ENCODE data around the gene SDCBP2. TPM values are rescaled to one million over a fixed set of nuclear protein-coding genes. Genes with fewer than 3 reads are reported as not detected.

Gene SDCBP2
- total and polyA plus RNA-seq, 2 experiments from 2014 or later, result 3.2 to 5.3 TPM

DNA sequence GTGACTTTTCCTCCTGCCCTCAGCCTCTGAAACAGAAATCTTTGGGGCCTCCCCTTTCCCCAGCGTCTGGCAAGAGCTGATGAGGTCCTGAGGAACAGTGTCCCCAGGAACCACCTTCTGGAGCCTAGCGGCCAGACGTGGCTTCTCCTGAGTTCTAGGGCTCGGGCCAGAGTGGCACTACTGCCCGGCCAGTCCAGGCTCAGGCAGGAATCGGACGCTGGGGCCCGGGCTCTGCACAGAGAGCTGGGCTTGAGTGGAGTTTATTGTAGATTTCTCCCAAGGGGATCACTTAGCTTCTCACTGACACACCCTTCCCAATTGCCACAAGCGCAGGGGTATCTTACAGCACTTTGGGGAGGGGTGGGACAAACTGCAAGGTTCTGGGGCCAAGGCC is 20.2 kb downstream of the SDCBP2 start:
- H3K36me3 Mint-ChIP-seq (ENCODE audit: low read depth), result peaks cover 3% of the 10 kb centered on the region; the same call in 2 of the 3 replicates
- H4K20me1 ChIP-seq (replicated peaks; ENCODE audit: insufficient read depth), result no peaks in the 10 kb centered on the region
- ATAC-seq (no peak), DNase-seq (ENCODE audit: low spot score) (no peak)
- H3K4me1 Mint-ChIP-seq, result peaks cover 15% of the 10 kb centered on the region
- no peak overlapping the region for H2AFZ ChIP-seq
- no peak overlapping the region for H3K4me3 Mint-ChIP-seq
- no peak overlapping the region for H3K27ac Mint-ChIP-seq
- H3K9me3 Mint-ChIP-seq, result no peaks in the 10 kb centered on the region
- H3K36me3 ChIP-seq (ENCODE audit: insufficient read depth), result no peaks in the 10 kb centered on the region
- TF ChIP-seq CREB1 (CRISPR knock-in tag; IDR thresholded peaks at IDR 0.05; ENCODE audit: low read depth) (no peak), EZH2phosphoT487 (IDR thresholded peaks at IDR 0.05; ENCODE audit: unreplicated experiment) (no peak), ZNF114 (CRISPR knock-in tag; IDR thresholded peaks at IDR 0.05) (no peak), STAT1 (IDR thresholded peaks at IDR 0.05; ENCODE audit: unreplicated experiment) (no peak), NANOG (IDR thresholded peaks at IDR 0.05; ENCODE audit: borderline replicate concordance) (no peak), ZNF331 (CRISPR knock-in tag; IDR thresholded peaks at IDR 0.05; ENCODE audit: low read depth) (no peak), POLR2AphosphoS5 (IDR thresholded peaks at IDR 0.05; ENCODE audit: low read depth) (no peak), JUNB (IDR thresholded peaks at IDR 0.05; ENCODE audit: unreplicated experiment) (no peak)
- TF ChIP-seq, protein P1, sequence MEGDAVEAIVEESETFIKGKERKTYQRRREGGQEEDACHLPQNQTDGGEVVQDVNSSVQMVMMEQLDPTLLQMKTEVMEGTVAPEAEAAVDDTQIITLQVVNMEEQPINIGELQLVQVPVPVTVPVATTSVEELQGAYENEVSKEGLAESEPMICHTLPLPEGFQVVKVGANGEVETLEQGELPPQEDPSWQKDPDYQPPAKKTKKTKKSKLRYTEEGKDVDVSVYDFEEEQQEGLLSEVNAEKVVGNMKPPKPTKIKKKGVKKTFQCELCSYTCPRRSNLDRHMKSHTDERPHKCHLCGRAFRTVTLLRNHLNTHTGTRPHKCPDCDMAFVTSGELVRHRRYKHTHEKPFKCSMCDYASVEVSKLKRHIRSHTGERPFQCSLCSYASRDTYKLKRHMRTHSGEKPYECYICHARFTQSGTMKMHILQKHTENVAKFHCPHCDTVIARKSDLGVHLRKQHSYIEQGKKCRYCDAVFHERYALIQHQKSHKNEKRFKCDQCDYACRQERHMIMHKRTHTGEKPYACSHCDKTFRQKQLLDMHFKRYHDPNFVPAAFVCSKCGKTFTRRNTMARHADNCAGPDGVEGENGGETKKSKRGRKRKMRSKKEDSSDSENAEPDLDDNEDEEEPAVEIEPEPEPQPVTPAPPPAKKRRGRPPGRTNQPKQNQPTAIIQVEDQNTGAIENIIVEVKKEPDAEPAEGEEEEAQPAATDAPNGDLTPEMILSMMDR (conservative IDR thresholded peaks at IDR 0.05; ENCODE audit: low read depth in 2 of 2), result no peak
- TF ChIP-seq, protein P2, sequence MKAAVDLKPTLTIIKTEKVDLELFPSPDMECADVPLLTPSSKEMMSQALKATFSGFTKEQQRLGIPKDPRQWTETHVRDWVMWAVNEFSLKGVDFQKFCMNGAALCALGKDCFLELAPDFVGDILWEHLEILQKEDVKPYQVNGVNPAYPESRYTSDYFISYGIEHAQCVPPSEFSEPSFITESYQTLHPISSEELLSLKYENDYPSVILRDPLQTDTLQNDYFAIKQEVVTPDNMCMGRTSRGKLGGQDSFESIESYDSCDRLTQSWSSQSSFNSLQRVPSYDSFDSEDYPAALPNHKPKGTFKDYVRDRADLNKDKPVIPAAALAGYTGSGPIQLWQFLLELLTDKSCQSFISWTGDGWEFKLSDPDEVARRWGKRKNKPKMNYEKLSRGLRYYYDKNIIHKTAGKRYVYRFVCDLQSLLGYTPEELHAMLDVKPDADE (IDR thresholded peaks at IDR 0.05), result no peak
- no peak overlapping the region for H3K4me3 ChIP-seq
- H3F3A ChIP-seq (replicated peaks; ENCODE audit: low read depth), result no peaks in the 10 kb centered on the region
- no peaks in the 10 kb centered on the region for H3K9me2 ChIP-seq (ENCODE audit: insufficient read depth)
- peaks cover 4% of the 10 kb centered on the region for H3K27me3 Mint-ChIP-seq (ENCODE audit: insufficient read depth, low read depth, poor library complexity)
- no peaks in the 10 kb centered on the region for H3K79me2 ChIP-seq (replicated peaks; ENCODE audit: insufficient read depth)
- H3K4me2 ChIP-seq, result no peak overlapping the region
- 0 out of 2 replicates have a peak, but pooled peaks cover 5% of the 10 kb centered on the region for H3K4me1 ChIP-seq (ENCODE audit: insufficient read depth)
- peaks cover 12% of the 10 kb centered on the region; the same call in 1 of the 2 replicates for H3K27me3 ChIP-seq (ENCODE audit: insufficient read depth)
- no peak overlapping the region for H3K27ac ChIP-seq (ENCODE audit: low read depth)

DNA sequence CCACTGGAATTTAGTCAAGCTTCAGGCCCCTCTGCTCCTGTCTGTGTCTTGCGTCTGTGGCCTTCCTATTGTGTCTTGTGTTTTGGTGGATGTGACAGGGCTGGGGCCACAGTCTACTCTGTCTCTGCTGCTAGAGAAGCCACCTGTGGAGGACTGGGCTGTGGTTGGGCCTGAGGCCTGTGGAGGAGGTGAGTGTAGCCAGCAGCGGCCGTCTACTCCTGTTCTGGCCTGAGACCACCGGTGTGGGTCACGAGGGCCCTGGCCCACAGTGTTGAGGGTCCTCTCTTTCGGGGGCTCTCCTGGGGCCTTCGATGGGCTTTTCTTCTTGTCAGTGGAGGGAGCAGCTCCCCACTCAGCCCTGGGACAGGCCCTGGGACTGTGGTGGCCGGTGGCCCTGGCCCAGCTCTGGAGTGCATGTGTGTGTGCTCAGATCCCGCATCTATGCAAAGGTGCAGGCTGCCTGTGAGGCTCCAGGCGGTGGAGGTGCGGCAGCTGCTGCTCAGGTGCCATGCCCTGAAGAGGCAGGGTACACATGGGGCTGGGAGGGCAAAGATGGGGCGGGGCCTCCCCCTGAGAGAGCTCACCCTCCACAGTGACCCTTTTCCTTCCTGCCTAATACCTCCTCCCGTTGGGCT is 20.8 kb downstream of the SDCBP2 start:
- Mint-ChIP-seq H3K27me3 (ENCODE audit: insufficient read depth, low read depth, poor library complexity) (peaks cover 4% of the 10 kb centered on the region), H3K4me3 (no peak overlapping the region), H3K27ac (no peak overlapping the region), H3K9me3 (no peaks in the 10 kb centered on the region), H3K4me1 (peaks cover 14% of the 10 kb centered on the region), H3K36me3 (ENCODE audit: low read depth) (peaks cover 3% of the 10 kb centered on the region; the same call in 2 of the 3 replicates)
- no peak overlapping the region for H3K4me3 ChIP-seq
- ATAC-seq (no peak), DNase-seq (ENCODE audit: low spot score) (no peak)
- H3F3A ChIP-seq (replicated peaks; ENCODE audit: low read depth), result no peaks in the 10 kb centered on the region
- H3K4me2 ChIP-seq, result no peak overlapping the region
- H3K4me1 ChIP-seq (ENCODE audit: insufficient read depth), result 0 out of 2 replicates have a peak, but pooled peaks cover 5% of the 10 kb centered on the region
- no peaks in the 10 kb centered on the region for H4K20me1 ChIP-seq (replicated peaks; ENCODE audit: insufficient read depth)
- H2AFZ ChIP-seq, result no peak overlapping the region
- no peaks in the 10 kb centered on the region for H3K36me3 ChIP-seq (ENCODE audit: insufficient read depth)
- H3K9me2 ChIP-seq (ENCODE audit: insufficient read depth), result no peaks in the 10 kb centered on the region
- H3K79me2 ChIP-seq (replicated peaks; ENCODE audit: insufficient read depth), result no peaks in the 10 kb centered on the region
- H3K27me3 ChIP-seq (ENCODE audit: insufficient read depth), result peaks cover 10% of the 10 kb centered on the region; the same call in 1 of the 2 replicates
- no peak overlapping the region for H3K27ac ChIP-seq (ENCODE audit: low read depth)
- TF ChIP-seq, protein P1 (conservative IDR thresholded peaks at IDR 0.05; ENCODE audit: low read depth in 2 of 2), result no peak
- TF ChIP-seq EZH2 (IDR thresholded peaks at IDR 0.05; ENCODE audit: low read depth, unreplicated experiment) (no peak), POLR2AphosphoS5 (IDR thresholded peaks at IDR 0.05; ENCODE audit: low read depth) (no peak), CREB1 (CRISPR knock-in tag; IDR thresholded peaks at IDR 0.05; ENCODE audit: low read depth) (no peak), ZNF331 (CRISPR knock-in tag; IDR thresholded peaks at IDR 0.05; ENCODE audit: low read depth) (no peak), ZNF114 (CRISPR knock-in tag; IDR thresholded peaks at IDR 0.05) (no peak), NANOG (IDR thresholded peaks at IDR 0.05; ENCODE audit: borderline replicate concordance) (no peak), EZH2phosphoT487 (IDR thresholded peaks at IDR 0.05; ENCODE audit: unreplicated experiment) (no peak), STAT1 (IDR thresholded peaks at IDR 0.05; ENCODE audit: unreplicated experiment) (no peak)
- TF ChIP-seq, protein P3, sequence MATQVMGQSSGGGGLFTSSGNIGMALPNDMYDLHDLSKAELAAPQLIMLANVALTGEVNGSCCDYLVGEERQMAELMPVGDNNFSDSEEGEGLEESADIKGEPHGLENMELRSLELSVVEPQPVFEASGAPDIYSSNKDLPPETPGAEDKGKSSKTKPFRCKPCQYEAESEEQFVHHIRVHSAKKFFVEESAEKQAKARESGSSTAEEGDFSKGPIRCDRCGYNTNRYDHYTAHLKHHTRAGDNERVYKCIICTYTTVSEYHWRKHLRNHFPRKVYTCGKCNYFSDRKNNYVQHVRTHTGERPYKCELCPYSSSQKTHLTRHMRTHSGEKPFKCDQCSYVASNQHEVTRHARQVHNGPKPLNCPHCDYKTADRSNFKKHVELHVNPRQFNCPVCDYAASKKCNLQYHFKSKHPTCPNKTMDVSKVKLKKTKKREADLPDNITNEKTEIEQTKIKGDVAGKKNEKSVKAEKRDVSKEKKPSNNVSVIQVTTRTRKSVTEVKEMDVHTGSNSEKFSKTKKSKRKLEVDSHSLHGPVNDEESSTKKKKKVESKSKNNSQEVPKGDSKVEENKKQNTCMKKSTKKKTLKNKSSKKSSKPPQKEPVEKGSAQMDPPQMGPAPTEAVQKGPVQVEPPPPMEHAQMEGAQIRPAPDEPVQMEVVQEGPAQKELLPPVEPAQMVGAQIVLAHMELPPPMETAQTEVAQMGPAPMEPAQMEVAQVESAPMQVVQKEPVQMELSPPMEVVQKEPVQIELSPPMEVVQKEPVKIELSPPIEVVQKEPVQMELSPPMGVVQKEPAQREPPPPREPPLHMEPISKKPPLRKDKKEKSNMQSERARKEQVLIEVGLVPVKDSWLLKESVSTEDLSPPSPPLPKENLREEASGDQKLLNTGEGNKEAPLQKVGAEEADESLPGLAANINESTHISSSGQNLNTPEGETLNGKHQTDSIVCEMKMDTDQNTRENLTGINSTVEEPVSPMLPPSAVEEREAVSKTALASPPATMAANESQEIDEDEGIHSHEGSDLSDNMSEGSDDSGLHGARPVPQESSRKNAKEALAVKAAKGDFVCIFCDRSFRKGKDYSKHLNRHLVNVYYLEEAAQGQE (IDR thresholded peaks at IDR 0.05; ENCODE audit: unreplicated experiment), result no peak
- TF ChIP-seq, protein P2 (IDR thresholded peaks at IDR 0.05), result no peak

All from GM23338 (cell line).